NCI-H510A (cell line): Measurements from ENCODE around the gene SLAMF8.

Experiments
- DNase-seq: peaks from one replicate; lab custom pipeline; 2025; lab: John Stamatoyannopoulos, UW

SLAMF8 gene

GRCh38 chr1:159845751-159846629 is 19.3 kb downstream of the SLAMF8 start:
- no peak for DNase-seq

- no peak for DNase-seq
Observed at GRCh38 chr1:159847231-159847630, 20.6 kb downstream of the SLAMF8 start.

GRCh38 chr1:159848326-159848725 is 21.7 kb downstream of the SLAMF8 start:
- no peak for DNase-seq

GRCh38 chr1:159849626-159850366 is 23.1 kb downstream of the SLAMF8 start:
- no peak for DNase-seq

GRCh38 chr1:159851407-159851806 is 24.7 kb downstream of the SLAMF8 start:
- DNase-seq = no peak

GRCh38 chr1:159853417-159854115 is 26.9 kb downstream of the SLAMF8 start:
- DNase-seq = no peak

GRCh38 chr1:159854116-159854692 is 27.5 kb downstream of the SLAMF8 start:
- peak; percentile 81 for DNase-seq

GRCh38 chr1:159854693-159855192 is 28.1 kb downstream of the SLAMF8 start:
- peak; percentile 82 for DNase-seq

- no peak for DNase-seq
Observed at GRCh38 chr1:159855709-159856108, 29.0 kb downstream of the SLAMF8 start.

- DNase-seq = no peak
Observed at GRCh38 chr1:159856576-159856975, 29.9 kb downstream of the SLAMF8 start.

GRCh38 chr1:159857889-159858288 is 31.2 kb downstream of the SLAMF8 start:
- DNase-seq = no peak

- DNase-seq = no peak
Observed at GRCh38 chr1:159859767-159860322, 33.2 kb downstream of the SLAMF8 start.

GRCh38 chr1:159860456-159860855 is 33.8 kb downstream of the SLAMF8 start:
- no peak for DNase-seq

- no peak for DNase-seq
Observed at GRCh38 chr1:159861218-159861617, 34.5 kb downstream of the SLAMF8 start.

GRCh38 chr1:159862031-159862430 is 35.4 kb downstream of the SLAMF8 start:
- no peak for DNase-seq

GRCh38 chr1:159862557-159862956 is 35.9 kb downstream of the SLAMF8 start, which contains the start of gene VSIG8:
Gene VSIG8 (minus strand): TSS chr1:159862657. CDS start chr1:159862521, 136 bp downstream.
- no peak for DNase-seq

GRCh38 chr1:159864262-159864661 is 37.6 kb downstream of the SLAMF8 start:
- DNase-seq = no peak

GRCh38 chr1:159866066-159866465 is 39.4 kb downstream of the SLAMF8 start:
- no peak for DNase-seq

- DNase-seq = no peak
Observed at GRCh38 chr1:159866905-159867663, 40.4 kb downstream of the SLAMF8 start.

- DNase-seq = peak; percentile 92
Observed at GRCh38 chr1:159867664-159868026, 41.0 kb downstream of the SLAMF8 start.

GRCh38 chr1:159868766-159869165 is 42.1 kb downstream of the SLAMF8 start:
- no peak for DNase-seq
